ENCODE measurements around the gene CAMK4. TPM values are rescaled to one million over a fixed set of nuclear protein-coding genes. Genes with fewer than 3 reads are reported as not detected.

CAMK4 gene
- total RNA-seq, 4 donors from 2014 or later = 0.26 to 33.9 (median 2.0) TPM

GRCh38 chr5:111507276-111507675 is 283.1 kb downstream of the CAMK4 start:
- no peak overlapping the region for H3K27ac ChIP-seq
- no peaks in the 10 kb centered on the region for H3K4me1 ChIP-seq
- TF ChIP-seq POLR2A (IDR thresholded peaks at IDR 0.05) = no peak
- TF ChIP-seq CTCF (IDR thresholded peaks at IDR 0.05) = no peak
- no peaks in the 10 kb centered on the region for H3K36me3 ChIP-seq
- no peaks in the 10 kb centered on the region for H3K9me3 ChIP-seq
- DNase-seq = no peak
- no peaks in the 10 kb centered on the region for H3K27me3 ChIP-seq
- intact Hi-C loops (cut with DNase I; ENCODE audit: low total_unique reads) = no loop called here
- no peak overlapping the region for H3K4me3 ChIP-seq

- H3K4me1 ChIP-seq = no peaks in the 10 kb centered on the region
- TF ChIP-seq POLR2A (IDR thresholded peaks at IDR 0.05) (no peak), CTCF (IDR thresholded peaks at IDR 0.05) (no peak)
- H3K4me3 ChIP-seq = no peak overlapping the region
- H3K27me3 ChIP-seq = no peaks in the 10 kb centered on the region
- no peak for DNase-seq
- no peaks in the 10 kb centered on the region for H3K36me3 ChIP-seq
- H3K27ac ChIP-seq = no peak overlapping the region
- H3K9me3 ChIP-seq = no peaks in the 10 kb centered on the region
- intact Hi-C loops (cut with DNase I; ENCODE audit: low total_unique reads) = no loop called here
Measured at GRCh38 chr5:111509119-111509518, 284.9 kb downstream of the CAMK4 start.

GRCh38 chr5:111511174-111511830 is 287.1 kb downstream of the CAMK4 start:
- no peak for TF ChIP-seq POLR2A (IDR thresholded peaks at IDR 0.05)
- no peak for TF ChIP-seq CTCF (IDR thresholded peaks at IDR 0.05)
- Histone ChIP-seq H3K27ac (peak overlapping the region; percentile 81), H3K27me3 (no peaks in the 10 kb centered on the region), H3K4me1 (no peaks in the 10 kb centered on the region), H3K9me3 (no peaks in the 10 kb centered on the region), H3K4me3 (peak overlapping the region; percentile 59 to 70), H3K36me3 (no peaks in the 10 kb centered on the region)
- no peak for DNase-seq
- intact Hi-C loops (cut with DNase I; ENCODE audit: low total_unique reads) = no loop called here

- TF ChIP-seq POLR2A (IDR thresholded peaks at IDR 0.05) (no peak), CTCF (IDR thresholded peaks at IDR 0.05) (no peak)
- H3K27ac ChIP-seq = peak overlapping the region; percentile 81
- H3K4me3 ChIP-seq = peak overlapping the region; percentile 59 to 70
- H3K9me3 ChIP-seq = no peaks in the 10 kb centered on the region
- H3K27me3 ChIP-seq = no peaks in the 10 kb centered on the region
- no peaks in the 10 kb centered on the region for H3K36me3 ChIP-seq
- intact Hi-C loops (cut with DNase I; ENCODE audit: low total_unique reads) = no loop called here
- no peak for DNase-seq
- no peaks in the 10 kb centered on the region for H3K4me1 ChIP-seq
Measured at GRCh38 chr5:111511831-111512374, 287.7 kb downstream of the CAMK4 start.

GRCh38 chr5:111512375-111513130 is 288.4 kb downstream of the CAMK4 start, which contains the start of gene STARD4:
Gene STARD4, minus strand, starts transcription at chr5:111512535. Its CDS starts 5,102 bp downstream, at chr5:111507433.
- intact Hi-C loops (cut with DNase I; ENCODE audit: low total_unique reads) = no loop called here
- TF ChIP-seq CTCF (IDR thresholded peaks at IDR 0.05) (no peak), POLR2A (IDR thresholded peaks at IDR 0.05) (peak; percentile 62 to 84)
- peak within 1 kb of the TSS; percentile 81 for H3K27ac ChIP-seq
- H3K4me3 ChIP-seq = peak within 1 kb of the TSS; percentile 59 to 70
- H3K27me3 ChIP-seq = no peaks in the 10 kb centered on the region
- no peaks in the 10 kb centered on the region for H3K9me3 ChIP-seq
- H3K4me1 ChIP-seq = no peaks in the 10 kb centered on the region
- peak; percentile 88 to 89 for DNase-seq
- H3K36me3 ChIP-seq = no peaks in the 10 kb centered on the region

All from uterus (tissue), 4 donors.